GM19467 (cell line): ENCODE results near the gene LILRA2.
"Not testable (repeated sequence)": the region's sequence is repeated elsewhere in the genome, so short reads cannot be mapped to it uniquely, and the experiment has no call there.

Experiments used
- ATAC-seq: cut with Tn5 transposase; IDR thresholded peaks from one replicate; pipeline ENCODE4 v1.9.1; 2021; ENCODE audit warnings: mild to moderate bottlenecking, moderate library complexity; ENCODE audit not compliant: unreplicated experiment

LILRA2 gene

DNA sequence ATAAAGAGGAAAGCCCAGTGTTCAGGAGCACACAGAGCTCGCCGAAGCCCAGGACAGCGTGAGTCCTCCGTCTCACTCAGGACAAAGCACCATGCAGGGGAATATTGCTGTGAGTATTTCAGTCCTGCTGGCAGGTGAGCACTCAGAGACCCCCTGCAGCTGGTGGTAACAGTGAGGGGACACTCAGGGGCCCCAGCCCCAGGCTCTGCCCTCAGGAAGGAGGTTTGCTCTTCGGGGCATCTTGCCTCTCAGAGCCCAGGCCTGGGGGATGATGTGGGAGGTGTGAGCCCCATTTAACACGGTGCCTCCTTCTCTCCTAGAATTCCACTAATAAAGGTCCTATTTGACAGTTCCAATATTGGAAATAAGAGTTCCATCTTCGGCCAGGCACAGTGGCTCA lies 34.6 kb downstream of the LILRA2 start:
- ATAC-seq = no peak

DNA sequence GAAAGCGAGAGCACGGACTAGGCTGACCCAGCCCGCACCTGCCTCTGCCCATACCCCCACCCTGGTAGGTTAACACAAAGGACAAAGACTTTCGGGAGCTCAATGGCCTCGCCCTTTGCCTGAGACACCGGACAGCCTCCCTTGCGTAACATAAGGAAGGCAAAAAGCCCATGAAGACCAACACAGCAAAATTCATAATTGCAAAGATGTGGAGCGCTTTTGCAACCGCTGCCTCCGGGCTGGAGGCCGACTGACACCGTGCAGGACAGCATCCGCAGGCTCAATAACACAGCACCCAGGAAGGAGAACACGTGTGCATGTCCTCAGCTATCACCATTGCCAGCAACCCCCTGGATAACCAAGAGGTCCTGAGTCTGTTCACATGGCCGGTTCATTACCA lies 35.2 kb downstream of the LILRA2 start:
- ATAC-seq = no peak

- ATAC-seq = no peak
These were observed 35.8 kb downstream of the LILRA2 start for GRCh38 chr19:54609356-54609791.

- no peak for ATAC-seq
These were observed 38.8 kb downstream of the LILRA2 start for GRCh38 chr19:54612428-54612827.

DNA sequence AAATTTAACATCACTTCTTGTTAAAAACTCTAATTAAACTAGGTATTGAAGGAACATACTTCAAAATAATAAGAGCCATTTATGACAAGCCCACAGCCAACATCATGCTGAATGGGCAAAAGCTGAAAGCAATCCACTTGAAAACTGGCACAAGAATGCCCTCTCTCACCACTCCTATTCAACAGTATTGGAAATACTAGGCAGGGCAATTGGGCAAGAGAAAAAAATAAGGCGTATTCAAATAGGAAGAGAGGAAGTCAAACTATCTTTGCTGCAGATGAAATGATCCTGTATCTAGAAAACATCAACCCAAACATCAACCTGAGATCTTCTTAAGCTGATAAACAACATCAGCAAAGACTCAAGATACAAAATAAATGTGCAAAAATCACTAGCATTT lies 41.1 kb downstream of the LILRA2 start:
- no peak for ATAC-seq

GRCh38 chr19:54616057-54616456 lies 42.5 kb downstream of the LILRA2 start:
- no peak for ATAC-seq

DNA sequence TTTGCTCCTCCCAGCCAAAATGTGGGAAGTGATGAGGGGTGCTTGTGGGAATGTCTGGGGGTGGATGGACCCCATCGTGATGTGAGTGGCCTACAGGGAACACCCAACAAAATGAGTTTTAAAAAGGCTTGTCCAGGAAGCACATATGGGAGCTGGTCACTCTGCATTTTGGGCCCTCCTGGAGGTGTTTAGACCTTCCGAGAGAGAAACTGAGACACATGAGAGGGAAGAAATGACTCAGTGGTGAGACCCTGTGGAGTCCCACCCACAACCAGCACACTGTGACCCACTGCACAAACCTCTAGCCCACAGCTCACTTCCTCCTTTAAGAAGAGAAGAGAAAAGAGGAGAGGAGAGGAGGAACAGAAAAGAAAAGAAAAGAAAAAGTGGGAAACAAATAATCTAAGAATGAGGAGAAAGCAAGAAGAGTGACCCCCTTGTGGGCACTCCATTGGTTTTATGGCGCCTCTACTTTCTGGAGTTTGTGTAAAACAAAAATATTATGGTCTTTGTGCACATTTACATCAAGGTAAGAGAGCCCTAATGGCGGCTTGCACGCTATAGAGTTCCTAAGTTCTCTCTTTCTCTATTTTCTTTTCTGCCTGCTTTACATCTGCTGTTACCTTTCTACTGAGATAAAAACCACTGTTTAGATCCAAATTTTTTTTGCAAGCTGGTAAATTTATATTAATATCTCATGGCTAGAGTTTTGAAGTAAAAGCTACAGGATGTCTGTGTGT lies 43.4 kb downstream of the LILRA2 start:
- ATAC-seq = peak; percentile 73

- no peak for ATAC-seq
These were observed 46.9 kb downstream of the LILRA2 start for GRCh38 chr19:54620464-54620863.

DNA sequence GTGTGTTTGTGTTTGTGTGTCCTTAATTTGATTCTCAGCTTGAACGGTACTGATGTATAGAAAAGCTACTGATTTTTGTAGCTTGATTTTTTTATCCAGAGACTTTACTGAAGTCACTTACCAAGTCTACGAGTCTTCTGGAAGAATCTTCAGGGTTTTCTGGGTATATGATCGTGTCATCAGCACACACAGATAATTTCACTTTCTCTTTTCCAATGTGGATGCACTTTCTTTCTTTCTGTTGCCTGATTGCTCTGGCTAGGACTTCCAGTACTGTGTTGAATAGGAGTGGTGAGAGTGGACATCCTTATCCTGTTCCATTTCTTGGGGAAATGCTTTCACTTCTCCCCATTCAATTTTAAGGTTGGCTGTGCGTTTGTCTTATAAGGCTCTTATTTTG lies 48.8 kb downstream of the LILRA2 start:
- no peak for ATAC-seq

- not testable (repeated sequence) for ATAC-seq
These were observed 50.6 kb downstream of the LILRA2 start for GRCh38 chr19:54624234-54624633.

DNA sequence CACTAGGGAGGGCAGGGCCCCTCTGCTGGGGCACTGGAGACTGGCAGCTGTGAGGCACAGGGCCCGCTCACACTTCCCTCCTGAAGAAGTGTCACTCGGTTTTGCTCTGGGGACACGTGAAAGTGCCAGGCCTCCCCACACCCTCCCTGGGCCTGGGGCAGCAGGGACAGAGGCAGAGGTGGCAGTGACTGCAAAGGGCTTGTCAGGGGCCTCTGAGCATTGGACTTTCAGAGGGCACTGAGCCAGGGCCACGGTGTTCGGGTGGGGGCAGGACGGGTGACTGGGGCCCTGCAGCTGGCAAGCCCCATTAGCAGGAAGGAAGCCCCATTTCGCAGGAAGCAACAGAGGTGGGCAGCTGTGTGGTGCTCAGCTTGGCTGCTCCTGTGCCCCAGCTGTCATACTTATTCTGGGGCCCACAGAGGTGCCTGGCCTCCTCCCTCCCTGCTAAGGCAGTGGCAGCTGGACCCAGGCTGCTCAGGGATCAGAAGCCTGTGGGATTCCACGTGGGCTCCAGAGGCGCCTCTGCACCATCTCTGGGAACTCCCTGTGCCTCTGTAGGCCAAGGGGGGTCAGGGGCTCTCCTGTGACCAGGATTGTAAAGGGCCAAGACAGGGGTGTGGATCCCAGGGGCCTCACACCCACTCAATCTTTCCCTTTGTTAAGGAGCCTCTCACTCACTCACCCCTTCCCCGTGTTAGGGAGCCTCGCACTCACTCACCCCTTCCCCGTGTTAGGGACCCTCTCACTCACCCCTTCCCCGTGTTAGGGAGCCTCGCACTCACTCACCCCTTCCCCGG lies 51.5 kb downstream of the LILRA2 start:
- not testable (repeated sequence) for ATAC-seq

DNA sequence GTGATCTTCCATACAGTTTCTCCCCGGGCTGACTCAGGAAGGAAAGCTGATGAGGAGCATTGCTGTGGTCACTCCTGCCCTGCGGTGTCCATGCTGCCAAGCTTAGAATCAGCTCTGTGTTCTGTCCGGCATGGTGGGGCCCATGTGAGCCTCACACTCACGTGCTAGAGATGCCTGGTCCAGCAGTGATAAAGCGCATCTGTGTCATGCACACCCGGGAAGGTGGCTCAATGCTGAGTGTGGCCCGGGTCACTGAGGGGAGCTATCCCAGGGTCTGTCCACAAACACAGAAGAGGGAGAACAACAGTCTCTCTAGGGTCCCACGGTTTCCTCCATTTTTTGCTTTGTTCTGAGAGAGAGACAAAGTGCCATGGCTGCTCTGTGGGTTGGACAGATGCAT lies 53.2 kb downstream of the LILRA2 start:
- ATAC-seq = no peak

GRCh38 chr19:54627912-54628311 lies 54.3 kb downstream of the LILRA2 start:
- ATAC-seq = not testable (repeated sequence)

- not testable (repeated sequence) for ATAC-seq
These were observed 56.7 kb downstream of the LILRA2 start, which contains the start of gene LILRB1 for GRCh38 chr19:54630262-54630661. Gene LILRB1, plus strand, starts transcription at chr19:54630484. Its CDS starts 590 bp downstream, at chr19:54631074.

DNA sequence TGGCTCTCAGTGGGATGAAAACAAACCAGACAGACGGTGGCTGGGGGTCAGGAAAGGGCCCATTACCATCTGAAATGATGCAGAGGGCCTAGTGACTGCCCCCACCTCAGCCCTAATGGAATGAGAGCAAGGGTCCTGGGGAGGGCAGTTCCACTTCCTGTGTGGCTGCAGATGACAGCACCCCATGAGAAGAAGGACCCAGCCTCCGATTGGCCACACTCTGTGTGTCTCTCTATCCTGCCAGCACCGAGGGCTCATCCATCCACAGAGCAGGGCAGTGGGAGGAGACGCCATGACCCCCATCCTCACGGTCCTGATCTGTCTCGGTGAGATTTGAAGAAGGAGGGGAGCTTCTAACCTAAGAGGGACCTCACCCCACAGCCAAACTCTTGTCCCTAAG lies 57.2 kb downstream of the LILRA2 start:
- no peak for ATAC-seq

GRCh38 chr19:54631489-54632337 lies 58.1 kb downstream of the LILRA2 start:
- not testable (repeated sequence) for ATAC-seq

GRCh38 chr19:54632517-54632916 lies 58.9 kb downstream of the LILRA2 start:
- not testable (repeated sequence) for ATAC-seq

GRCh38 chr19:54633401-54633800 lies 59.8 kb downstream of the LILRA2 start:
- ATAC-seq = no peak

GRCh38 chr19:54636081-54636480 lies 62.5 kb downstream of the LILRA2 start:
- not testable (repeated sequence) for ATAC-seq

DNA sequence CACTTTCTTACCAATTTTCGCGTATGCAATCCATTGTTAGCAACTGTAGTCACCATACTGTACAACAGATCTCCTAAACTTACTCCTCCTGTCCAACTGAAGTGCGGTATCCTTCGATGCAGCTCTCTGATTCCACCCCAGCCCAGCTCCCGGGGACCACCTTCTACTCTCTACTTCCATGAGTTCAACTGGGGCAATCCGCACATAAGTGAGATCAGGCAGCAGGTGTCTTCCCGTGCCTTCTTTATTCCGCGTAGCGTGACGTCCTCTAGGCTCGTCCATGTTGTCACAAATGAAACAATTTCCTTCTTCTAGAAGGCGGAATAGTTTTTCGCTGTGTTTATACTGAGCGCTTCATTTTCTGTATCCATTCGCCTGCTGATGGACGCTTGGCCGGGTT lies 65.1 kb downstream of the LILRA2 start:
- ATAC-seq = no peak
